ENCODE data around the gene PUSL1.
A peak's percentile ranks its signal among the peaks of the same experiment; 100 is the strongest.

Gene PUSL1

DNA sequence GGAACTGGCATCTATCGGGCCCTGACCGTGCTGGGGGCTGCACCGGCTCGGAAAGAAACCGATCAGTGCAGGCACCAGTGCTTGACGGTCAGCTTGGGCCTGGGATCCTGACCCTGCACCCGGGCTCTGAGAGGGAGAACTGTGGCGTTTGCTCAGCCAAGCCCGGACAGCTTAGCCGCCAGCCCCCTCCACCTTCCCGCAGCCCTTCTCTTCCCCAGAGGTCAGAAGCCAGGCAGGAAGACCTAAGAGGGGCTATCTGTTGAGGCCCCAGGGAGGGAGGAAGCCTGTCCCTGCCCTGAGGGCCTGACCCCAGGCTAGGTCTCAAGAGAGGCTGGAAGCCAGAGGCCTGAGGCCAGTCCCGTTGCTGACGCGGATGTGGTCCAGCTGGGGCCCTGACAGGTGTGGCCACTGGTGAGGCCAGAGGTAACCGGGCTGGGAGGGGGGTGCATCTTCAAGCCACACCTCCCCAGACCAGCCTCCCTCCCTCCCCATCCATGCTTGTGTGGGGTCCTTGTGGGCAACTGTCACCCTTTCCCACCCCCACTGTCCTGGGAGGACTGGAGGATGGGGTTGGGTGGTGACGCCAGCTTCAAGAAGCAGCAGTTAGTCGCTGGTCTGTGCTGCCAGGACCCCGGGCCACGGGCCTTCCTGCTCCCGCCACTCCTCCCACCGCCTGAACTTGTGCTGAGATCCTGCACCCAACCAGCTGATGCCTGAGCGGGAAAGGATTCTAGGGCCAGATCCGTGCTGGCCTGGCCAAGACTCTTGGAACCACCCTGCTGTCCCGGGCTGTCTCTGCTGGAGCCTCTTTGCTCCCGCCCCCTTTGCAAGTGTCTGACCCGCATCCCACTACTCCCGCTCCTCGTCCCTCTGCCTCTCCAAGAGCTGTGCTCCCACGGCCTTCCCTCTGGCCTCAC is 43.4 kb downstream of the PUSL1 start:
- DNase-seq: no peak

DNA sequence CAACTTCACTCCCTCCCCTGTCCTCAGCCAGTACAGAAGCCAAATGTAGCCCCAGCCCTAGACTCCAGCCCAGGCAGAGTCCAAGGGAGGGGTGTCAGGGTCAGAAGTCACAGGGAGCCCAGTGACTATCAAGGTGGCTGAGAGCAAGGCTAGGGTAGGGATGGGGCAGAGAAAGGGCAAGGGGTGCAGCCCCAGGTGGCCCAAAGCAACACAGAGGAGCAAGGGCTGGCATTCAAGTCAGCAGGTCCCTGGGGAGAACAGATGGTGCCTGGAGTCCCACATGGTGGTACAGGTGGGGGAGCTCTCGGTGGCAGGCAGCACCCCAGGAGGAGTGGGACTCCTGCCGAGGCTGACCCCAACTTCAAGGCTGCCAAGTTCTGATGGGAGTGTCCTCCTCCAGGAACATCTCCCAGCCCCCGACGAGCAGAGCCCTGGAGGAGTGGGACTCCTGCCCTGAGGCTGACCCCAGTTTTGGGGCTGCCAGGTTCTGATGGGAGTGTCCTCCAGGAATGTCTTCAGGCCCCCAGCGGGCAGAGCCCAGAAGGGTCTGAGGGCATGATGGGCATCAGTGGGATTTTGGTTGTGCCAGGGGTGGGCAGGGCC is 44.5 kb downstream of the PUSL1 start:
- DNase-seq: no peak

DNA sequence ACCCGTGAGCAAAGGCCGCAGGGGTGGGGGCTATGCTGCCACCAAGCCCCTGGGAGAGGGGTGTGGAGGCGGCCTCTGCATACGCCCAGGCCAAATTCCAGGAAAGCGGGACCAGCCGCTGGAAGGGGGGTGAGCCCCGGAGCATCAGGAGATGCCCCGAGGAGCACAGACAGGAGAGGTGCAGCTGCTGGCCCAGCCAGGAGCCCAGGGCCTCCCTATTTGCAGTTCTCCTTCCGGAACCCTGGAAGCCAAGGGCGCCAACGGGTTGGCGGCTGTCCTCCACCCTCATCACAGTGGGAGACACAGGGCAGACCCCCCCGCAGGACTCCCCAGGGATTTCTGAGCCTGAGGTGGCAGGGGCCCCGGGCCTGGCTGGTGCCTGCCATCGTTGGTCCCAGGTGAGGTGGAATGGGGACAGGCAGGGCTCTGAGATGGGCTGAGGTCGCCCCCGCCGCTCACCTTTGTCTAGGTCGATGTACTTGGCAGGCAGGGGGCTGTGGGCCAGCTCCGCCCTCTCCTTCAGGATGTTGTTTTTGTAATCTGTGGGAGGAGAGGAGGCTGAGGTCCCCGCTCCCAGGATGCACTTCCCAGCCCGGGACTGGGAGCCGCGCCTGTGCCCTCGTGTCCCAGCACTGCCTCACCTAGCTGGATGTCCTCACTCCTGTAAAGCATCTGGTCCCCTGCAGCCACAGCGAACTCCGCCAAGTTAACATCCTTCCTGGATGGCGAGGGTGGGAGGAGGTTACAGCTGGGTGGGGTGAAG is 45.2 kb downstream of the PUSL1 start:
- no peak for DNase-seq

DNA sequence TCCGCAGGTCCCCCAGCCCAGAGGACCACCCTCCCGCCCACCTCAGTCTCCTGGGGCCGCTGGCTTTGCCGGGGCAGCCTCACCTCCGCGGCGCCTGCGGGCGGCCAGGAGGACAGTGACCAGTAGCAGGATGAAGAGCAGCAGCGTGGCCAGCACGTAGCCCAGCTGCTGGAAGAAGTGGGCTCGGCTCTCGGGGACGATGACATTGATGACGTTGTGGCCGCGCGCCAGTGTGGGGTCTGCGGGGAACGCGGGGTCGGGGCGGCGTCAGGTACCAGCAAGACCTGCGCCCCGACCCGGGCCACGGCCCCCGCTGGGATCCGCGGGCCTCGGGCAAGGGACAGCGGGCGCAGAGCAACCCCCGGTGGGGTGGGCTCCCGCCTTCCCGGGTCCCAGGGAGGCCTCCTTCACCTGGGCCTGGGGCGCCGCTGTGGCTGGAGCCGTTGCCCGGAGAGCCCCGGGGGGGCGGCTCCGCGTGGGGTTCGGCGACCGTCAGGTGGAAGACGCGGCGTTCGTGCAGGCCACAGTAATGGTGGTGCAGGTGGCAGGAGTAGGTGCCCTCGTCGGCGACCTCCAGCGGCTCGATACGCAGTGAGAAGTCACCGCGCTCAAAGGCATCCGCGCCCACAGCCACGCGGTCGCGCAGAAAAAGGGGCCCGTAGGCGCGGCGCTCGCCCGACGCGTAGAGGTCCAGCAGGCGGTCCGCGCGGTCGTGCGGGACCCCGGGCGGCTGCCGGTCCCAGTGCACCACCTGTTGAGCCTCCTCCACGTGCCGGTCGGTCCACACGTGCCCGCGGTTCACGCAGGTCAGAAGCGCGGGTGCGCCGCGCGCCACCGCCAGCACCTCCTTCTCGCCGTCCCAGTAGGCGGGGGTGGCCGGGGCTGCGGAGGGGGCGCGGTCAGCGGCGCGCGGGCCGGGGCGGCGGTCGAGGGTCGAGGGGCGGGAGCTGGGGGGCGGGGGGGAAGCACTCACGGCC is 46.2 kb downstream of the PUSL1 start:
- DNase-seq: no peak

DNA sequence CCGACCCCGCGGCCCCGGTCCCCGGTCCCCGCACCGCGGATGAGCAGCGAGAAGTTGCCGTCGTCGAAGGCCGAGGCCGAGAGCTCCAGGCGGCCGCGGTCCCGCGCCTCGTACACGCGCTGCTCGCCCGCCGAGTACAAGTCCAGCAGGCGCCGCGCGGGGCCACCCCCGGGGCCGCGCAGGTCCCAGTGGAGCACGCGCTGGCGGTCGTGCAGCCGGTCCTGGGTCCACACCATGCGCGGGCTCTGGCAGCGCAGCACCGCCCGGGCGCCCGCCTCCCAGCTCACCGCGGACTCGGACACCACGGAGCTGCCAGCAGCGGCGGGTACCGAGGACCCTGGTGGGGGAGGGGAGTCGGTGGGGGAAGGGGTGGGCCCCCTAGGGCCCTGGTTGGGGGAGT is 47.0 kb downstream of the PUSL1 start:
- DNase-seq: no peak

DNA sequence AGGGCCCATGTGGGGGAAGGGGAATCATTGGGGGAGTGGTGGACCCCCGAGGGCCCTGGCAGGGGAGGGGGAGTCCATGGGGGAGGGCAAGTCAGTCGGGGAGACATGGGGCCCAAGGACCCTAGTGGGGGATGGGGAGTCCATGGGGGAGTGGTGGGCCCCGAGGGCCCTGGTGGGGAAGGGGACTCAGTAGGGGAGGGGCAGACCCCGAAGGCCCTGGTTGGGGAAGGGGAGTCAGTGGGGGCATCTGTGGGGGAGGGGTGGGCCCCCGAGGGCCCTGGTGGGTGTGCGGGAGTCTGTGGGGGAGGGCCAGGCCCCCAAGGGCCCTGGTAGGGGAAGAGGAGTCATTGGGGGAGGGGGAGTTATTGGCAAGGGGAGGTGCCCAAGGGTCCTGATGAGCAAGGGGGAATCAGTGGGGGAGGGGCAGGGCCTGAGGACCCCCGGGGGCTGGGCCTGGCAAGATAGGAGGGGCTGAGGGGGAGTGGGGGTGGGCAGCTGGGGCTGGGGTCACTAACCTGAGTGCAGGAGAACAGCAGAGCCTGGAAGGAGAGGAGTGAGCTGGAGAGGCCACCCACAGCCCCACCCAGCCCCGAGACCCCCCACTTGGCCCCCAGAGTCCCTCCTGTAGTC is 47.9 kb downstream of the PUSL1 start:
- no peak for DNase-seq

DNA sequence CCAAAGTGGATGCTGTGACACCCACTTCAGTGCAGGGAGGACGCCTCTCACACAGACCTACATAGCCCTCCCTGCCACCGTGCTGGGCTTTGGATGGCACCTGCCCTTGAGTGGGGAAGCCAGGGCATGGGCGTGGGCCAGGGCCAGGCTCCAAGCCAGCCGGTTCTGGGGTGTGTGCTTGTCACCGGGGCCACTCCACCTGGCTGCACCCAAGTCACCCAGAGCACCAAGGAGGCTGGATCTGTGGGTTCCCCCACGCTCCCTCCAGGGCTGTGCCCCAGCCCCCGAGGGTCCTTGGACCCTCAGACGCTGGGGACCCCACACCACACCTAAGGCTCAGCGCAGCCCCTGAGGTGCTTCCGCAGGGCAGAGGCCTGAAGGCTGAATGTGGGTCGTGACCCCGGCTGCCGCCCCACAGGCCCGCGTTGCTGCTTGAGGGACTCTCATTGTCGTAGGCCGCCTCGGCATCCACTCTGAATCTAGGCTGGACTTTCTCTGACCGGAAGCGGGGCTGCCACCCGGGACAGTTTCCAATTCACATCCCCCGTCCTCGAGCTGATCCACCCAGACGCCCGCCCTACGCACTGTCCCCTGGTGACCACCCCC is 48.5 kb downstream of the PUSL1 start:
- no peak for DNase-seq

DNA sequence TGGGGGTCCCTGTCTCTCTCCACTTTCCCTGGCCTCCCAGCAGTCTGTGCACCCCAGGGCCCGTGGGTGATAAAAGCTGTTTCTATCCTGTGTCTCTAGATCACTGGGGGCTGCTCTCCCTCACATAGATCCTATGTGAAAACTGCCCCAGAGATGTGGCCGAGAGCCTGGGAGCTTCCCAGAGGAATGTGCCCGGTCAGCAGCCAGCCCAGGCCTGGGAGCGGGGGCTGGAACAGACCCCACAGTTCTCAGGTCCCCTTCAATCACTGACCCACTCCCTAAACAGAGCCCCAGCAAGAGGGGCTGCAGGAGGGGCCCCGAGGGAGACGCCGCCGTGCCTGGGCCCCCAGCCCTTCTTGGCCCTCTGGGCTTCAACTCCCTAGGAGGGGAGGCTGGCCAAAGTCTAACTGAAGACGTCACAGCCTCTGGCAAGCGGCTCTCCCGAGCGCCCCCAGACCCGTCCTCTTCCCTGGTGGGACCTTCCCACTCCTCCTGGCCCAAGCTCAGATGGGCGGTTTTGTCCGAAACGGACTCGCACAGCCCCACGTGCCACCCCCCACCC is 49.6 kb downstream of the PUSL1 start:
- no peak for DNase-seq

DNA sequence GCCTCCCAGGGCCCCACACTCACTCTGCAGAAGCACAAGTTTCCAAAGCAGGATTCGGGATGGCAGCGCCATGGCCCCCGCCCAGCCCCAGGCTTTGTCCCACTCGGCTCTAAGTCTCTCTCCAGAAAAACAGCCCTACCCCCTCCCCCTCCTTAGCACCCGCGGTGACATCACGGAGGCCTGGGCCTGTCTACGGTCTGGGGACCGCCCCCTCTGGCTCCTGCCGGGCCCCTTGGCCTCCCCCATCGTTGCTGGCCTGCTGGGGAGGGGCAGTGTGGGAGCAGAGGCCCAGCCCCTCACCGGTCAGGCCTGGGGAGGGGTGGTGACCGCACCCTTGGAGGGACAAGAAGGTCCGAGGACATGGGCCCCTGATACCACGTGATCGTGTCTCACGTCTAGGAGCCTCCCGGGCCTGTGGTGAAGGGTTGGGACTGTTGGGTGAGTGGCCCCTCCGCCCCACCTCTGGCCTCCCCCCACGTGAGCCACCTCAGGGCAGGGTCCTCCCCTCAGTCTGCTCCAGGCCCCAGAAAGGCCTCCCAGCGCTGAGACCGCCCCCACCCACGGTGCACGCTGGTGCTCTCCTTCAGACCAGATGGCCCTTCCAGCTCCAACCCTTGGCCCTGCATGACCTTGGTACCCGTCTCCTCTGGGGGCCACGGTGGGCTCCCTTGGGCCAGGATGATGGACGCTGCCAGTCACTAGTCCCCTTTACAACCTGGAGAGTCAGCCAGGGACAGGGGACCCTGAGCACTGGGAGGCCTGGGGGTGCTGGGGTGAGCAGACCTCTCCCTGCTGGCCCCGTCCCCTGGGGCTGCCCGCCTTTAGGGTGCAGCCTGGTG is 50.3 kb downstream of the PUSL1 start, which contains the start of gene MXRA8:
Gene MXRA8 (minus strand): TSS at position 123 of the 839 bp plus-strand sequence. CDS start 51 bp downstream, at position 72.
- peak in 9 of 56 donors; percentile 16 to 61 (median 39) for DNase-seq

DNA sequence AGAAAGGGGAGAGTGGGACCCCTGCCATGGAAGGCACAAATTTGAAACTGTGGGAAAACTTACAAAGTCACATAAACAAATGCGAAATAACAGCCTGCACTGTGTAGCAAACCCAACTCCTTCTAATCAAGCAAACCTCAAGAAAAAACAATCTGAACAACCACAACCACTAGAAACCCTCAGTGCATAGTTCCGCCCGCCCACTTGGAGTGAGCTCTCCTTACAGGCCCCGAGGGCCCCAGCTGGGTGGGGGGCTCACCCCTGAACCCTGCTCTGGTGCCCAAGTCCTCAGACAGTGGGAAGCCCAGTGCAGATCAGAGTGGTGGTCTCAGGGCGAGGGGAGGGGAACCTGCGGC is 50.9 kb downstream of the PUSL1 start:
- DNase-seq: no peak

DNA sequence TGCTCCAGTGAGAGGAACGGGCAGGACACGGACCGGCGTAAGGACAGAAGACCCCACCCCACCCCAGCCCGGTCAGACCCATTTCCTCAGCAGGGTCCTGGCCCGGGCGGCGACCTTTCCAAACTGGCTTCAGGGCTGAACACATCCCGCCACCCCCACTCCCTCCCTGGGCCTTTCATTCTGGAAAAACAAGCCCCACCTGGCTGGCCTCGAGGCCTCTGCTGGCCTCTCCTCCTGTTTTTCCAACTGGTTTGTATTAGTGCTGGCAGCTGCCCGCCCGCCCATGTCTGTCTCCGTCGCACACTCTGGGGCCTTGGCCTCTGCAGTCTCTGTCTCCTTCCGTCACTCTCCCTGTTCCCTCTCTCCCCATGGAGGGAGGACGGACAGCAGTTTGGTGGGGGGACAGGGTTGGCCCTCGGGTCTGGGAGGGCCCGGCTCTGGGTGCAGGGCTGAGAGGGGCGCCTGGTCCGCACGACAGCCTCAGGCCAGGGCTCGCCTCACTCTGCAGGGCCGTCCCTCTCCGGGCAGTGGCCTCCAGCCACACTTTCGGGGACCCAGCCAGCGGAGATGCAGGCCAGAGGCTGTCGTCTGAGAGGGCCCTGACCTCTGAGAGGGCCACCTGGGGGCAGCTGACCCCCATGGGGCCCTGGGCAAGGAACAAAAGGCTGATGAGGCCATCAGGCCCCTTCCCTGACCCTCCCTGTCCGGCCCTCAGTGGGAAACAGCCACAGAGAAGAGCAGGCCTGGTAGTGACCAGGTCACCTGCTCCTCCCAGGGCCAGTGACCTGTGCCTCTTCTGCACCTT is 51.5 kb downstream of the PUSL1 start:
- DNase-seq: no peak

DNA sequence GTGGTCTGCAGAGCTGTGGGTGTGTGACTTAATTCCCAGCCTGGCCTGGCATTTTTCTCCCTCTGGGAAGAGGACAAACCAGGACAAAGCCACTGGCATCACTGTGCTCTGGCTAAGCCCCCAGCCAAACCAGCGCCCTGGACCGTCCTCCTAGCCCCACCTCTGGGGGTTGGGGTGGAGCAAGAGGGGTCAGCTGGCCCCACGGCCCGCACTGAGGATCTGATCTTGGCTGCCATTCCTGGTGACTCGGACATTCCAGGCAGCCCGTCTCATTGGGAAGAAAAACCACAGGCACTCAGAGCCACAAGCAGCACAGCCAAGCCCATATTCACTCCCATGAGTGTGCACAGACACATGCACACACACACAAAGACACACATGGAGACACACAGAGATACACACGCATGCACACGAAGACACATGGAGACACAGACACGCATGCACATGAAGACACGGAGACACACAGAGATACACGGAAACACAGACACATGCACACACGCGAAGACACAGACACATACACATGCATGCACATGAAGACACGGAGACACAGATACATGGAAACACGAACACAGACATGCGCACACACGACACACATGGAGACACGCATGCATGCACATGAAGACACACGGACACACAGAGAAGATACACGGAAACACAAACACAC is 52.2 kb downstream of the PUSL1 start:
- DNase-seq: no peak

All from nucleus accumbens (tissue), 56 donors.